Colon (tissue), 2 donors: ENCODE measurements around the gene SMYD3.

ENCODE experiments used
- FAIRE-seq: peaks from 2 replicates; lab custom pipeline; 2012; peaks lifted over from hg19 to GRCh38; lab: Jason Lieb, UNC
- donor health status: control.
- donor health status: control.

SMYD3 gene

GRCh38 chr1:245898581-245898980, 608.5 kb downstream of the SMYD3 start:
- FAIRE-seq: no peak

DNA sequence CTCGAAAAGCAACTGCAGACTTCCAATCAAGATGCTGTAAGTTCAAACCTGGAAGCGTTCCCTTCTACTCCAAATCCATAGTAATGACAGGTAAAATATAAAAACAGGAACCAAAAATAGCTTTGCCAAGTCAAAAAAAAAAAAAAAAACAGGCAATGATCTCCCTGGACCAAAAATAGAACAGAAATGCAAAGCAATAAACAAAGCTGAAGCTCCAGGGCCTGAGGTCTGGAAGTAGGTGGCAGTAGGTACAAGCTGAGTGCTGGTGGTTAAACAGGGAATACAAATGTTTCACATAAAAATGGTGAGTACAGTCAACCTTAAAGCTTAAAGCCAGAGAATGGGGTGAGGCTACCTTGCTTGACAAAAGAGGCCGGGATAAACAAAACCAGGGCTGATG, 610.8 kb downstream of the SMYD3 start:
- FAIRE-seq: no peak

DNA sequence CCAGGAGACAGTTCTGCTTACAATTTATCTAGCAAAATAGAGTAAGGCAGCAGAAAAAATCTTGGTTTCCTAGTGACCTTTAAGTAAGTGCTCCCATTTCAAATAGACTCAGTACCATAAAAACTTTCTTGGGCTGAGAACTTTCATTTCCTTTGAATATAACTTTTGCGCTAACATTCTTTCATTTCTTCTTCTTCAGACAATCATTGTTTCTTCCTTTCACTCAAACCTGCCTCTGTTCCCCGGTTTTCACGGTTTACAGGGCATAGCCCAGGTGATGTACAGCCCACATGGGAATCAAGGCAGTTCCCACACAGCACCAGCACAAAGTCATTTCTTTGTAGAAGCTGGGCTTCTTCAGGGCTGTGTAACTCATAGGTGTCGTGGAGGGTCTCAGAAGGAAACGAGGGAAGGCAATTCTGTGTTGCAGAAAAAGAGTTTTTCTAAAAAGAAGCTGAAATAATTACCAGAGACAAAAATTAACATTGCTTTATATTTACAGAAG, 611.6 kb downstream of the SMYD3 start:
- no peak for FAIRE-seq

DNA sequence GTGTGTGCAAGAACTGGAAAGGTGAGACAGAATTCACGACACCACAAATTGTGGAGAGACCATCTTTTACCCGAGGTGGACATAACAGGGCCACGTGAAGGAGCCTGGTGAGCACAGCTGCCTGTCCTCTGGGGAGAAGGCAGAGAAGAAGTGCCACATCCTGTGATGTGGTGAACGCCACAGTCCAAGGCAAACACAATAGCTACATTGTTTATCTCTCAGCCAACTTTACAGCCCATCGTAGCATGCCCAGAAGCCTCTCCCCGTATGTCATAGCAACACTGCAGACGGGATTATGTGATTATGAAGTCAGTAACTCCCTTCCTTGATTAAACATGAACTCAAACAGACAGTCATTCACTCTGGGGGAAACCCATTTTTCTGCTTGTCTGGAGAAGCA, 612.2 kb downstream of the SMYD3 start:
- FAIRE-seq: no peak

- no peak for FAIRE-seq
Measured at GRCh38 chr1:245893025-245893424, 614.1 kb downstream of the SMYD3 start.

DNA sequence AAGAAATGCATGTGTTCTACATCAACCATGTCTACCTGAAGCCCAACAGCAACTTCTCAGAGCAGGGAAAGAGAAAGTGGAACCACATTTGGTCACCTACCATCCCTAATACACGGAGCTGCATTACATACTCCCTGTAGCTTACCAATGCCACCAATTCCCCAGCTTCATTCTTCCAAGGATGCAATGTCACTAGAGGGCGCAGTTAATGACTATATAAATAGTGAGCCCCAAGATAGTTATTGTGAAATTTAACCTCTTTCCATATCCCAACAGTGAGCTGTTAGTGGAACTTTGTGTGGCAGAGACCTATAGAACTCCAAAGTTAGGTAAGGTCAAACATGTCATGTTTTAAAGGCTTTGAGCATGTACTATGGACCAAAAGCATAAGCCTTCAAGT, 618.3 kb downstream of the SMYD3 start:
- no peak for FAIRE-seq

DNA sequence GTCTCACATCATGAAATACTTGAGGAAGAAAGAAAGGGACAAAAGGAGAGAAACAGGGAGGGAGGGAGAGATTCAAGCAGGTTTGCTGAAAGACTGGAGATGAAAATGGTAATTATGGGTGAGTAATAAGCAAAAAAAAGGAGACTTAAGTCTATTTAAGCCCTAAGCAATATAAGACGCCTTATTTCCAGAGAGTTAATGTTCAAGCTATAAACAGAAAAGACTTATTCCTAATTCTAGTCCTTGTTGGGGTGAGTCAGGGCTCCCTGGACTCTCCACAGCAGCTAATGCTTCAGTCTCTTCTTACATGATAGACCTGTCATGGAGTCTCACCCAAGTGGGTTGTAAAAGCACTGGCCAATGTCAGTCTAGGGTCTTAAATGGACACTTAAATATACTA, 619.2 kb downstream of the SMYD3 start:
- FAIRE-seq: no peak

DNA sequence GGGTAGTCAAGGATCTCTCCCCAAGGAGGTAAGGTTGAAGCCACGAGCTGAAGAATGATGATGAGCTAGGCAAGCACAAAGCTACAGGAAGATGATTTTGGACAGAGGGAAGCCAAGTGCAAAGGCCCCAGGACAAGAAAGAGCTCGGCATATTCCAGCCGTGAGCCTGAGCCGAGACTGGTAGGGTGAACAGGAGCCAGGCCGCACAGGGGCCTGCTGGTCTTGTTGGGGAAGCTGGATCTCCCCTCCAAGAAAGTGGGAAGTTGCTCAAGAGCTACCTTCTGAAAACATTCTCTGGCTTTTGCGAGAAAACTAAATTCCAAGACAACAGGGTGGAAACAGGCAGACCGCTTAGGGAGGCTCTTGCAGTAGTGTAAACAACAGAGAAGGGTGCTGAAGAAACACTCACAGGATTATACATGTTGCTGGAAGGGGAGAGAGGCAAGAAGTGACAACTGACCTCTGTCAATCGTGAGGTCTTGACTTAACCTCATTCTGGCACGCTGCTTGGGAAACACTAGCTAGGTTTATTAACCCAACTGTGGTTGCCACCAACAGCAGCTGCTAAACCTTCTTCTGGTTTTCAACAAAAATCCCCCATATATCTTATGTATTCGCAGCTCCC, 625.2 kb downstream of the SMYD3 start:
- FAIRE-seq: no peak

DNA sequence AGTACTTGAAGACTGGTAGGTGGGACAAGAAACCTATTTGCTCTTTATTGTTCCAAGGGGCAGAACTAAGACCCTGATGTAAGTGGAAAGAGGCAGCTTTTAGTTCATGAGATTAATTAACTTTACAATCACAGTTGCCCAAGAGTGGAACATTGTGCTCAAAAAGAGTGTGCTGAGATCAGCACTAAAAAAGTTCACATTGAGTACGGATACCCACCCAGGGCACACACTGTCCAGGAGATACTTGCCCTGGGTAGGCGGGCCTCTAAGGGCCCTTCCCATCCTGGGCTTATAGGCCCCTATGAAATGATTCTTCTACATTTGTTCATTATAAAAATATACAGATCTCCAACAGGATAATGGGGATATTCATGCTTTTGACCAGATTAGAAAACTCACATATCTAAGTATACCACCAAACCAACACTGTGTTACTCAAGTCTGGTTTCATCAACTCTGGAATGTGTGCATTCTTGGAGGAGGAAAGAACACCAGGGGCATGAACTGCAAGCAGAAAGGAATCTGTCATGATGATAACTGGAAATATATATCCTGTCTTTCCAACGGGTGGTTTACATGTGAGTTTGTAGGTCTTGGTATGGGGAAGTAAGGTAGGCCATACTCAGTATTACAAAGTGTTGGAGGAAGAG, 626.2 kb downstream of the SMYD3 start:
- no peak for FAIRE-seq

GRCh38 chr1:245879091-245879490, 628.0 kb downstream of the SMYD3 start:
- no peak for FAIRE-seq

GRCh38 chr1:245878585-245878984, 628.5 kb downstream of the SMYD3 start:
- FAIRE-seq: no peak

DNA sequence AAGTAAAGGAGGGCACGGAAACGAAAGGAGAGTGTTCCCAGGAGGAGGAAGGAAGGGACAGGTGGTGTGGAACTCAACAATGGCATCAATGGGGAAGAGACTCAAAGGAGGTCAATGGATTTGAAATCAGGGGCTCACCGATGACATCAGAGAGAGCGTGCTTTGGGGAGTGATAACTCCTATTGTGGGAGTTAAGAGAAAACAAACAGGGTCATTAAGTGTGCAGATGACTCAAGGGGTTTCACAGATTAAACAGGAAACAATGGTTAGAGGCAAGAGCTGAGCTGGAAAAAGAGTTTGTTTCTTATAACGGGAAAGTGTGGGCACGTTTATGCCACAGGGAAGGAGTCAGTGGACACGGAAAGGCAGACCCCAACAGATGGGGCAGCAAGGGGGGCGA, 629.1 kb downstream of the SMYD3 start:
- FAIRE-seq: no peak

DNA sequence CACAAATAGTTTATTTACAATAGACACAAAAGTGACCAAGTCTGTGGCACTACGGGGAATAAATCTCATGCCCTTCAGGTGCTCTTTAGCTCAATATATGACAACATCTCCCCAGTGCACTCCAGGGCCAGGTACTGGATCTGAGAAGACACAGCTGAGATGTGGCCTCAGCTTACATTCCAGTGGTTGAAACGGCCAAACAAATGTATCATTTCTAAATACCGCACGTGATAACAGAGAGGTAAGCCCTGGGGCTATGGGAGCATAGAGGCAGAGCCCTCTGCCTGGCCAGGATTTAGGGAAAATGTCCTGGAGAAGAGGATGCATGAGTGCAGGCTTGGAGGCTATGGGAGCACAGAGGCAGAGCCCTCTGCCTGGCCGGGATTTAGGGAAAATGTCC, 630.5 kb downstream of the SMYD3 start:
- FAIRE-seq: no peak

- FAIRE-seq: no peak
Measured at GRCh38 chr1:245875581-245876261, 631.4 kb downstream of the SMYD3 start.

DNA sequence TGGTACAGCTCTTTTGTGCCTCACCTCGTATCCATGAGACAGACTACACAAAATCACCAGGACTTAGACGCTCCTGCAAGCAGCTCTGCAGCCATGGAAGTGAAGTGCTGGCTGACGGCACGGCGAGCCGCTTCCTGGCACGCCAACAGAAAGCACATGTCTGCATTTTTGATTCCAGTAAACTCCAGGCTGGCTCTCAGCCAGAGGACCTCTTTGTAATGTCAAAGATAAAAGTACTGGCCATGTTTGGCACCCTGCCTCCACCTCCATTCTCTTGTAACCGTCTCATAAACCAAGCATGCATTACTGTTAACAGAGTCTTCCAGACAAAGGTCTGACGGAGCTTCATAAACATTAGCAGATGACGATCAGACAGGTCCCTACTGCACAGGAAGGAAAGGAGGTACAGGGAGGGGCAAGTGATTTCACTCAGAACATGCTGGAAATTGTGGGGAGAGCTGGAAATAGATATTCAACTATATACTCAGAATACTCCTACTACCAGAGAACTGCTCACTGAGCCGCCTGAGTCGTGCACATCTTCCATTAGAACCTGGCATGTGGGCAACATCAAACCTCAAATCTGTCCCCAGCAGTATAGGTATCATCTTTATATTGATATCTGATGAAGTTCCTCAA, 632.0 kb downstream of the SMYD3 start:
- FAIRE-seq: no peak

DNA sequence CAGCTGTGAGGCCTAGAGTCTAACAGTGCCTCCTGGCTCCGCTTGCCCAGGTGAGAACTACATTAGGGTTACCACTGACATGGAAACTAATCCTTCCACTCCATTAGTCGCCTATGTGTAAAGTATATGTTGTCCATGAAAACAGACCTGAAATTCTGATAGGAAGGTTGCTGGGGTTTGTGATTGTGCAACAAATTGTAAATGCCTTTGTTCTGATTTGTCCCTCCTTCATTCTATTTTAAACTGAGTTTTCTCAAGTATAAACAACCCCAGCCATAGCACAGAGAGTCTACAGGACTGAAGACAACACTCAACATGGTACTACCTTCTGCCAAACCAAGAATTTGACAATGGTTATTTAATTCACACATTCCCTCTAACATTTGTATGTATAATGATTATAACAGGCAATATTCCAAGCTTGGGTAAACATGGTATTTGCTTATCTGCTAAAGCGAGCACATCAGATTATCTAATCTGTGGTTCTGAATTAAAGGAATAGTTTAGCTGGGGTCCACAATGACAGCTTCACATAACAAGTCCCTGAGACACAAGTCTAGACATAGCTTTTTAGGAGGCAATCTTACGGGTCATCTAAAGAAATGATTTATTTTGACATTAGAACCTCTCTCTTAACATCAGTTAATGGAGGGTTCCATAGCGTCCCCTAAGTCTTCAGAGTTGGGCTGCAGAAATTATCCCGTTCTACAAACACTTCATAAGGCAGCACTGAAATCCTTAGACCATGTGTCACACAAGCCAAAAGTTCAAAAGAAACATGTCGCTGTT, 633.0 kb downstream of the SMYD3 start:
- FAIRE-seq: no peak

DNA sequence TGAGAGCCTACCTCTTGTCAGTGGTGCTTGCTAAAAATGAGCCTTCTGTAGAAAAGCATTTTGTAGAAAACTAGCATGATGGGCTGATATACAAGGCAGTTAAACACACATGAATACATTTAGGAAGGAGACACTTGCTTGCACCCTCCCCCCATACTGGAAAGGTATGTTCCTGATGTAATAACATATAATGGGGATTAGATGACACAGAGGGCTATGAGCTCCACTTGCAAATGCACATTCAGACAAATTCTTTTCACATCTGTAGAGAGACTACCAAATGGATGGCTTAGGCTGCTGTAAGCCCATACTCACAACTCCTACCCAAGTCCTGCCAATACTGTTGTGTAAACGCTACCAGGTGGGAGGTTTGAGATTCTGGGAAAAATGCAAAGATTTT, 634.0 kb downstream of the SMYD3 start:
- FAIRE-seq: no peak

- no peak for FAIRE-seq
Measured at GRCh38 chr1:245872475-245872874, 634.6 kb downstream of the SMYD3 start.

GRCh38 chr1:245871915-245872314, 635.2 kb downstream of the SMYD3 start:
- FAIRE-seq: no peak

- FAIRE-seq: no peak
Measured at GRCh38 chr1:245871191-245871590, 635.9 kb downstream of the SMYD3 start.

- FAIRE-seq: no peak
Measured at GRCh38 chr1:245870698-245871097, 636.4 kb downstream of the SMYD3 start.

- no peak for FAIRE-seq
Measured at GRCh38 chr1:245869847-245870246, 637.2 kb downstream of the SMYD3 start.
